HL-60 (cell line): ENCODE results near the gene HSD3B1.

ENCODE experiments used
- TF ChIP-seq, protein P1 (sequence below): IDR thresholded peaks from one replicate; pipeline ENCODE4 v1.5.1; 2011; ENCODE audit warnings: low read length, control low read depth, inconsistent platforms; ENCODE audit not compliant: insufficient read depth
- TF ChIP-seq, protein P2 (sequence below): IDR thresholded peaks from 2 replicates; pipeline ENCODE4 v1.6.1; 2012; ENCODE audit warnings: low read depth; ENCODE audit not compliant: insufficient replicate concordance

DNA sequence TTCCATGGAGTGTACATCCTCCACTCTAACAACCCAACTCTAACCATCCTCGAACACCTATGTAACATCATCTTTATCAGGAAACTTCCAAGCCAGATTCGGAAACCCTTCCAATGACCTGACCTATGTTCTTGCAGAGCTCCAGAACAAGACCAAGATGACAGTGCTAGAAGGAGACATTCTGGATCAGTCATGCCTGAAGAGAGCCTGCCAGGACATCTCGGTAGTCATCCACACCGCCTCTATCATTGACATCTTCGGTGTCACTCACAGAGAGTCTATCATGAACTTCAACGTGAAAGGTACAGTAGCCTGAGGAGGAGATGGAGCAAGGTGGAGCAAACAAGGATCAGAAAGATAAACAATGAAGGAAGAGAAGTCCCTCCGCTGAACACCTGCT is 36.1 kb upstream of the HSD3B1 start:
- TF ChIP-seq, protein P1, sequence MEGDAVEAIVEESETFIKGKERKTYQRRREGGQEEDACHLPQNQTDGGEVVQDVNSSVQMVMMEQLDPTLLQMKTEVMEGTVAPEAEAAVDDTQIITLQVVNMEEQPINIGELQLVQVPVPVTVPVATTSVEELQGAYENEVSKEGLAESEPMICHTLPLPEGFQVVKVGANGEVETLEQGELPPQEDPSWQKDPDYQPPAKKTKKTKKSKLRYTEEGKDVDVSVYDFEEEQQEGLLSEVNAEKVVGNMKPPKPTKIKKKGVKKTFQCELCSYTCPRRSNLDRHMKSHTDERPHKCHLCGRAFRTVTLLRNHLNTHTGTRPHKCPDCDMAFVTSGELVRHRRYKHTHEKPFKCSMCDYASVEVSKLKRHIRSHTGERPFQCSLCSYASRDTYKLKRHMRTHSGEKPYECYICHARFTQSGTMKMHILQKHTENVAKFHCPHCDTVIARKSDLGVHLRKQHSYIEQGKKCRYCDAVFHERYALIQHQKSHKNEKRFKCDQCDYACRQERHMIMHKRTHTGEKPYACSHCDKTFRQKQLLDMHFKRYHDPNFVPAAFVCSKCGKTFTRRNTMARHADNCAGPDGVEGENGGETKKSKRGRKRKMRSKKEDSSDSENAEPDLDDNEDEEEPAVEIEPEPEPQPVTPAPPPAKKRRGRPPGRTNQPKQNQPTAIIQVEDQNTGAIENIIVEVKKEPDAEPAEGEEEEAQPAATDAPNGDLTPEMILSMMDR, result no peak
- TF ChIP-seq, protein P2, sequence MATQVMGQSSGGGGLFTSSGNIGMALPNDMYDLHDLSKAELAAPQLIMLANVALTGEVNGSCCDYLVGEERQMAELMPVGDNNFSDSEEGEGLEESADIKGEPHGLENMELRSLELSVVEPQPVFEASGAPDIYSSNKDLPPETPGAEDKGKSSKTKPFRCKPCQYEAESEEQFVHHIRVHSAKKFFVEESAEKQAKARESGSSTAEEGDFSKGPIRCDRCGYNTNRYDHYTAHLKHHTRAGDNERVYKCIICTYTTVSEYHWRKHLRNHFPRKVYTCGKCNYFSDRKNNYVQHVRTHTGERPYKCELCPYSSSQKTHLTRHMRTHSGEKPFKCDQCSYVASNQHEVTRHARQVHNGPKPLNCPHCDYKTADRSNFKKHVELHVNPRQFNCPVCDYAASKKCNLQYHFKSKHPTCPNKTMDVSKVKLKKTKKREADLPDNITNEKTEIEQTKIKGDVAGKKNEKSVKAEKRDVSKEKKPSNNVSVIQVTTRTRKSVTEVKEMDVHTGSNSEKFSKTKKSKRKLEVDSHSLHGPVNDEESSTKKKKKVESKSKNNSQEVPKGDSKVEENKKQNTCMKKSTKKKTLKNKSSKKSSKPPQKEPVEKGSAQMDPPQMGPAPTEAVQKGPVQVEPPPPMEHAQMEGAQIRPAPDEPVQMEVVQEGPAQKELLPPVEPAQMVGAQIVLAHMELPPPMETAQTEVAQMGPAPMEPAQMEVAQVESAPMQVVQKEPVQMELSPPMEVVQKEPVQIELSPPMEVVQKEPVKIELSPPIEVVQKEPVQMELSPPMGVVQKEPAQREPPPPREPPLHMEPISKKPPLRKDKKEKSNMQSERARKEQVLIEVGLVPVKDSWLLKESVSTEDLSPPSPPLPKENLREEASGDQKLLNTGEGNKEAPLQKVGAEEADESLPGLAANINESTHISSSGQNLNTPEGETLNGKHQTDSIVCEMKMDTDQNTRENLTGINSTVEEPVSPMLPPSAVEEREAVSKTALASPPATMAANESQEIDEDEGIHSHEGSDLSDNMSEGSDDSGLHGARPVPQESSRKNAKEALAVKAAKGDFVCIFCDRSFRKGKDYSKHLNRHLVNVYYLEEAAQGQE, result no peak
